ENCODE results near the gene SCYGR7.
"Not testable (repeated sequence)": the region's sequence is repeated elsewhere in the genome, so short reads cannot be mapped to it uniquely, and the experiment has no call there.

The SCYGR7 gene

GRCh38 chr2:227739351-227739750 lies 11.2 kb downstream of the SCYGR7 start:
- H3K9me3 ChIP-seq (ENCODE audit: insufficient read depth, low read length), result no peaks in the 10 kb centered on the region
- no peak overlapping the region for H3K9ac ChIP-seq (ENCODE audit: low read length)
- no peaks in the 10 kb centered on the region for H4K20me1 ChIP-seq (ENCODE audit: low read depth, low read length)
- H2AFZ ChIP-seq (ENCODE audit: low read depth, low read length, severe bottlenecking), result no peak overlapping the region
- H3K79me2 ChIP-seq (ENCODE audit: insufficient read depth, low read length), result no peaks in the 10 kb centered on the region
- H3K27me3 ChIP-seq (ENCODE audit: low read length), result no peaks in the 10 kb centered on the region
- H3K27ac ChIP-seq (ENCODE audit: low read depth, low read length), result no peak overlapping the region
- H3K9me2 ChIP-seq (replicated peaks; ENCODE audit: insufficient read depth, low read length), result no peaks in the 10 kb centered on the region
- H3K4me3 ChIP-seq (ENCODE audit: insufficient read depth, low read length, poor library complexity, severe bottlenecking), result no peak overlapping the region
- TF ChIP-seq CTCF (IDR thresholded peaks at IDR 0.05; ENCODE audit: insufficient read depth, low read length, poor library complexity, severe bottlenecking) (no peak), EZH2phosphoT487 (conservative IDR thresholded peaks at IDR 0.05; ENCODE audit: low read length) (no peak)
- H3F3A ChIP-seq (ENCODE audit: insufficient read depth), result no peaks in the 10 kb centered on the region
- no peak overlapping the region for H3K4me2 ChIP-seq (ENCODE audit: low read depth, low read length, poor library complexity, severe bottlenecking)
- no peaks in the 10 kb centered on the region for H3K36me3 ChIP-seq (ENCODE audit: low read length)

GRCh38 chr2:227740705-227741104 lies 12.6 kb downstream of the SCYGR7 start:
- H3K4me3 ChIP-seq (ENCODE audit: insufficient read depth, low read length, poor library complexity, severe bottlenecking); H3K27me3 ChIP-seq (ENCODE audit: low read length); H2AFZ ChIP-seq (ENCODE audit: low read depth, low read length, severe bottlenecking); H3F3A ChIP-seq (ENCODE audit: insufficient read depth); H3K4me2 ChIP-seq (ENCODE audit: low read depth, low read length, poor library complexity, severe bottlenecking); H4K20me1 ChIP-seq (ENCODE audit: low read depth, low read length); H3K9me3 ChIP-seq (ENCODE audit: insufficient read depth, low read length); H3K79me2 ChIP-seq (ENCODE audit: insufficient read depth, low read length); H3K9me2 ChIP-seq (replicated peaks; ENCODE audit: insufficient read depth, low read length); H3K36me3 ChIP-seq (ENCODE audit: low read length); H3K9ac ChIP-seq (ENCODE audit: low read length); H3K27ac ChIP-seq (ENCODE audit: low read depth, low read length): not testable (repeated sequence)

- no peak within 1 kb of the TSS for H3K4me2 ChIP-seq (ENCODE audit: low read depth, low read length, poor library complexity, severe bottlenecking)
- H3K9me3 ChIP-seq (ENCODE audit: insufficient read depth, low read length), result no peaks in the 10 kb centered on the region
- no peaks in the 10 kb centered on the region for H3K27me3 ChIP-seq (ENCODE audit: low read length)
- no peak within 1 kb of the TSS for H2AFZ ChIP-seq (ENCODE audit: low read depth, low read length, severe bottlenecking)
- no peaks in the 10 kb centered on the region for H3K9me2 ChIP-seq (replicated peaks; ENCODE audit: insufficient read depth, low read length)
- no peak for TF ChIP-seq CTCF (IDR thresholded peaks at IDR 0.05; ENCODE audit: insufficient read depth, low read length, poor library complexity, severe bottlenecking)
- TF ChIP-seq EZH2phosphoT487 (conservative IDR thresholded peaks at IDR 0.05; ENCODE audit: low read length), result no peak
- no peaks in the 10 kb centered on the region for H3K79me2 ChIP-seq (ENCODE audit: insufficient read depth, low read length)
- no peaks in the 10 kb centered on the region for H3F3A ChIP-seq (ENCODE audit: insufficient read depth)
- no peak within 1 kb of the TSS for H3K4me3 ChIP-seq (ENCODE audit: insufficient read depth, low read length, poor library complexity, severe bottlenecking)
- no peak within 1 kb of the TSS for H3K27ac ChIP-seq (ENCODE audit: low read depth, low read length)
- no peaks in the 10 kb centered on the region for H4K20me1 ChIP-seq (ENCODE audit: low read depth, low read length)
- no peak within 1 kb of the TSS for H3K9ac ChIP-seq (ENCODE audit: low read length)
- no peaks in the 10 kb centered on the region for H3K36me3 ChIP-seq (ENCODE audit: low read length)
Observed at GRCh38 chr2:227745594-227745993, 17.5 kb downstream of the SCYGR7 start, which contains the start of gene SCYGR8. Gene SCYGR8 (plus strand): TSS chr2:227745894. CDS start chr2:227745894, 0 bp downstream.

GRCh38 chr2:227748079-227748478 lies 19.9 kb downstream of the SCYGR7 start:
- no peaks in the 10 kb centered on the region for H3K9me2 ChIP-seq (replicated peaks; ENCODE audit: insufficient read depth, low read length)
- no peaks in the 10 kb centered on the region for H3F3A ChIP-seq (ENCODE audit: insufficient read depth)
- no peak overlapping the region for H3K27ac ChIP-seq (ENCODE audit: low read depth, low read length)
- H3K4me2 ChIP-seq (ENCODE audit: low read depth, low read length, poor library complexity, severe bottlenecking), result no peak overlapping the region
- no peak overlapping the region for H3K9ac ChIP-seq (ENCODE audit: low read length)
- H4K20me1 ChIP-seq (ENCODE audit: low read depth, low read length), result no peaks in the 10 kb centered on the region
- no peaks in the 10 kb centered on the region for H3K9me3 ChIP-seq (ENCODE audit: insufficient read depth, low read length)
- no peak for TF ChIP-seq EZH2phosphoT487 (conservative IDR thresholded peaks at IDR 0.05; ENCODE audit: low read length)
- peak; percentile 34 for TF ChIP-seq CTCF (IDR thresholded peaks at IDR 0.05; ENCODE audit: insufficient read depth, low read length, poor library complexity, severe bottlenecking)
- no peaks in the 10 kb centered on the region for H3K36me3 ChIP-seq (ENCODE audit: low read length)
- no peaks in the 10 kb centered on the region for H3K27me3 ChIP-seq (ENCODE audit: low read length)
- H3K79me2 ChIP-seq (ENCODE audit: insufficient read depth, low read length), result no peaks in the 10 kb centered on the region
- no peak overlapping the region for H2AFZ ChIP-seq (ENCODE audit: low read depth, low read length, severe bottlenecking)
- H3K4me3 ChIP-seq (ENCODE audit: insufficient read depth, low read length, poor library complexity, severe bottlenecking), result no peak overlapping the region

GRCh38 chr2:227756261-227756660 lies 28.1 kb downstream of the SCYGR7 start:
- not testable (repeated sequence) for H3K27ac ChIP-seq (ENCODE audit: low read depth, low read length); H3K4me3 ChIP-seq (ENCODE audit: insufficient read depth, low read length, poor library complexity, severe bottlenecking); H3K79me2 ChIP-seq (ENCODE audit: insufficient read depth, low read length); H4K20me1 ChIP-seq (ENCODE audit: low read depth, low read length); H2AFZ ChIP-seq (ENCODE audit: low read depth, low read length, severe bottlenecking); H3K9me3 ChIP-seq (ENCODE audit: insufficient read depth, low read length); H3K27me3 ChIP-seq (ENCODE audit: low read length); H3K4me2 ChIP-seq (ENCODE audit: low read depth, low read length, poor library complexity, severe bottlenecking); H3K9me2 ChIP-seq (replicated peaks; ENCODE audit: insufficient read depth, low read length); H3F3A ChIP-seq (ENCODE audit: insufficient read depth); H3K36me3 ChIP-seq (ENCODE audit: low read length); H3K9ac ChIP-seq (ENCODE audit: low read length)

Measured in SU-DHL-6 (cell line).